SK-N-SH (cell line): Measurements from ENCODE around the gene AWAT2. TPM values are rescaled to one million over a fixed set of nuclear protein-coding genes. Genes with fewer than 3 reads are reported as not detected.
A peak's percentile ranks its signal among the peaks of the same experiment; 100 is the strongest.

Experiments used
- CTCF ChIA-PET: fragments of 300-600, 350-600 bp; formaldehyde crosslinking; extraction: SDS; loops from one replicate; lab custom pipeline; 2021; lab: Yijun Ruan, JAX
- POLR2A ChIA-PET: fragments of 350-600 bp; sonication (Branson Sonifier 250); formaldehyde crosslinking; extraction: SDS; loops from one replicate; lab custom pipeline; 2020; ENCODE audit warnings: antibody characterized with exemption, inconsistent platforms; lab: Yijun Ruan, JAX
- DNase-seq: peaks from one replicate; pipeline ENCODE4 v3.0.0; 2012
- H2AFZ ChIP-seq: fragments of 200-600 bp; sonication (generic); 2 replicates; pipeline ENCODE4 v1.8.1; 2016; ENCODE audit warnings: antibody characterized with exemption, mild to moderate bottlenecking, low read depth
- H3F3A ChIP-seq: fragments of 200-600 bp; sonication (generic); replicated peaks from 2 replicates; pipeline ENCODE3; 2016; ENCODE audit warnings: antibody characterized with exemption, mild to moderate bottlenecking; ENCODE audit not compliant: insufficient read depth
- H3K27ac ChIP-seq, 2 experiments: fragments of 200-500 bp in 1 of 2; fragments of 200-600 bp in 1 of 2; sonication (Bioruptor generic) in 1 of 2; sonication (generic), shearing (Covaris generic) in 1 of 2; 2 replicates each; pipeline versions ENCODE4 v1.5.1 to v1.6.1; 2014 to 2016; ENCODE audit warnings: low read depth in 2 of 2, inconsistent platforms in 1 of 2, low read length in 1 of 2, mild to moderate bottlenecking in 1 of 2, mixed read lengths in 1 of 2
- H3K27me3 ChIP-seq: fragments of 200-600 bp; sonication (generic), shearing (Covaris generic); 2 replicates; pipeline ENCODE4 v1.6.1; 2016; ENCODE audit warnings: mixed run types; ENCODE audit not compliant: insufficient read depth
- H3K36me3 ChIP-seq, 2 experiments: fragments of 200-500 bp in 1 of 2; fragments of 200-600 bp in 1 of 2; sonication (Bioruptor generic) in 1 of 2; sonication (generic) in 1 of 2; replicated peaks in 1 of 2; 2 replicates each; pipeline versions ENCODE3 to v1.5.1; 2014 to 2016; ENCODE audit warnings: low read length in 1 of 2, mild to moderate bottlenecking in 1 of 2; ENCODE audit not compliant: insufficient read depth in 2 of 2, control insufficient read depth in 1 of 2
- H3K4me1 ChIP-seq, 2 experiments: fragments of 200-500 bp in 1 of 2; fragments of 200-600 bp in 1 of 2; sonication (Bioruptor generic) in 1 of 2; sonication (generic), shearing (Covaris generic) in 1 of 2; 2 replicates each; pipeline versions ENCODE4 v1.5.1 to v1.6.1; 2014 to 2016; ENCODE audit warnings: low read depth in 1 of 2, low read length in 1 of 2, mixed run types in 1 of 2; ENCODE audit not compliant: insufficient read depth in 2 of 2, control insufficient read depth in 1 of 2
- H3K4me2 ChIP-seq: fragments of 200-600 bp; sonication (generic), shearing (Covaris generic); 2 replicates; pipeline ENCODE4 v1.6.1; 2017; ENCODE audit warnings: mixed run types
- H3K4me3 ChIP-seq, 2 experiments: fragments of 200-500 bp in 1 of 2; fragments of 200-600 bp in 1 of 2; sonication (Bioruptor generic) in 1 of 2; sonication (generic), shearing (Covaris generic) in 1 of 2; 2 replicates each; pipeline versions ENCODE4 v1.5.1 to v1.8.1; 2014 to 2016; ENCODE audit warnings: low read depth in 2 of 2, inconsistent platforms in 1 of 2, low read length in 1 of 2, mild to moderate bottlenecking in 1 of 2, mixed read lengths in 1 of 2, moderate library complexity in 1 of 2
- H3K79me2 ChIP-seq: fragments of 200-600 bp; sonication (generic); 2 replicates; pipeline ENCODE4 v1.8.1; 2017; ENCODE audit warnings: mild to moderate bottlenecking; ENCODE audit not compliant: insufficient read depth
- H3K9ac ChIP-seq: fragments of 200-600 bp; sonication (generic); 2 replicates; pipeline ENCODE4 v1.6.1; 2017; ENCODE audit warnings: mixed run types
- H3K9me2 ChIP-seq: fragments of 200-600 bp; sonication (generic); 2 replicates; pipeline ENCODE4 v1.6.1; 2017; ENCODE audit warnings: mixed run types
- H3K9me3 ChIP-seq: fragments of 200-600 bp; sonication (generic); 2 replicates; pipeline ENCODE4 v1.6.1; 2017; ENCODE audit warnings: mixed run types, mild to moderate bottlenecking, moderate library complexity
- H4K20me1 ChIP-seq: fragments of 200-600 bp; sonication (generic); 2 replicates; pipeline ENCODE4 v1.6.1; 2017; ENCODE audit warnings: mild to moderate bottlenecking, mixed run types; ENCODE audit not compliant: insufficient read depth
- CHD2 ChIP-seq: fragments of 150-350 bp; IDR thresholded peaks from 2 replicates; pipeline ENCODE4 v1.6.1; 2018; ENCODE audit warnings: low read length; ENCODE audit not compliant: partially characterized antibody
- CTCF ChIP-seq: fragments of 200-600 bp; sonication (generic); IDR thresholded peaks from 2 replicates; pipeline ENCODE4 v1.6.1; 2017; ENCODE audit warnings: antibody characterized with exemption, mild to moderate bottlenecking, moderate library complexity
- EZH2phosphoT487 ChIP-seq: fragments of 200-600 bp; sonication (generic); IDR thresholded peaks from 2 replicates; pipeline ENCODE4 v1.6.1; 2017; ENCODE audit warnings: low read depth, mixed run types, mild to moderate bottlenecking, antibody characterized with exemption, moderate library complexity, borderline replicate concordance
- FOSL2 ChIP-seq: IDR thresholded peaks from 2 replicates; pipeline ENCODE4 v1.4.0; 2012; ENCODE audit warnings: low read depth, mild to moderate bottlenecking, moderate library complexity, borderline replicate concordance
- MEF2A ChIP-seq: IDR thresholded peaks from 2 replicates; pipeline ENCODE4 v1.4.0; 2012; ENCODE audit warnings: low read depth, borderline replicate concordance
- RAD21 ChIP-seq: IDR thresholded peaks from 2 replicates; pipeline ENCODE4 v1.6.1; 2012; ENCODE audit warnings: mild to moderate bottlenecking, low read length
- SIN3A ChIP-seq: IDR thresholded peaks from 2 replicates; pipeline ENCODE4 v1.6.1; 2012; ENCODE audit warnings: low read depth, mild to moderate bottlenecking, low read length, moderate library complexity, borderline replicate concordance
- SMC3 ChIP-seq: IDR thresholded peaks from 2 replicates; pipeline ENCODE4 v1.6.1; 2012; ENCODE audit warnings: low read depth, low read length, improper control_type of control experiment
- WGBS: methylation state at CpG from one replicate; pipeline ENCODE4 v1.1.6; 2017; ENCODE audit warnings: low lambda C conversion rate; 5-methylcytosine and 5-hydroxymethylcytosine counted together
- polyA plus RNA-seq, 3 experiments: library from polyadenylated mRNA; depleted of rRNA; stranded (reverse); fragments of >200 nt; gene quantifications; 2 replicates each; pipeline ENCODE4 v1.2.3, GENCODE V29; 2012

The AWAT2 gene
- polyA plus RNA-seq, 1 of the 3 experiments (the other 2 are of a cell fraction), result 0.13 TPM

- H3K36me3 ChIP-seq, result no peaks in the 10 kb centered on the region
- POLR2A ChIA-PET, result interaction anchor here (0.6 kb wide), 1 partner anchor 612 kb away, joined by 3 read pairs; no protein-coding TSS in a partner anchor
- no peaks in the 10 kb centered on the region for H3K4me1 ChIP-seq
- H4K20me1 ChIP-seq, result no peaks in the 10 kb centered on the region
- H3K79me2 ChIP-seq, result no peaks in the 10 kb centered on the region
- no peak overlapping the region; the same call in 1 of the 2 replicates for H2AFZ ChIP-seq
- no peaks in the 10 kb centered on the region for H3K27me3 ChIP-seq
- no peak overlapping the region for H3K9ac ChIP-seq
- H3K9me2 ChIP-seq, result no peaks in the 10 kb centered on the region
- no peak overlapping the region for H3K27ac ChIP-seq
- no peak overlapping the region for H3K4me2 ChIP-seq
- CTCF ChIA-PET, result interaction anchor here (0.6 to 4.9 kb wide), 29 partner anchors 10 to 1208 kb away, joined by 3 to 47 read pairs (median 5); no protein-coding TSS in a partner anchor
- peak; percentile 52 for DNase-seq
- TF ChIP-seq RAD21 (peak; percentile 68), SIN3A (no peak), FOSL2 (no peak), CTCF (peak; percentile 82), SMC3 (peak; percentile 62)
- H3K9me3 ChIP-seq, result no peaks in the 10 kb centered on the region
- H3K4me3 ChIP-seq, result no peak overlapping the region; a peak in 1 of 4 replicates
- WGBS, result 8% methylated on average over 4 of the region's 4 CpGs
- no peaks in the 10 kb centered on the region for H3F3A ChIP-seq
Measured at GRCh38 chrX:70030301-70030767, 19.4 kb downstream of the AWAT2 start.

GRCh38 chrX:70029863-70030262, 19.9 kb downstream of the AWAT2 start:
- no peak overlapping the region for H3K27ac ChIP-seq
- H2AFZ ChIP-seq, result no peak overlapping the region
- no peak overlapping the region for H3K4me2 ChIP-seq
- H3K79me2 ChIP-seq, result no peaks in the 10 kb centered on the region
- H3K9me2 ChIP-seq, result no peaks in the 10 kb centered on the region
- no peak for TF ChIP-seq EZH2phosphoT487
- no peak for TF ChIP-seq MEF2A
- H3K27me3 ChIP-seq, result no peaks in the 10 kb centered on the region
- H3K4me3 ChIP-seq, result no peak overlapping the region
- no peak for DNase-seq
- H3K4me1 ChIP-seq, result no peaks in the 10 kb centered on the region
- H4K20me1 ChIP-seq, result no peaks in the 10 kb centered on the region
- H3F3A ChIP-seq, result no peaks in the 10 kb centered on the region
- H3K9ac ChIP-seq, result no peak overlapping the region
- no peaks in the 10 kb centered on the region for H3K36me3 ChIP-seq
- H3K9me3 ChIP-seq, result no peaks in the 10 kb centered on the region
- CTCF ChIA-PET, result interaction anchor here (0.7 to 4.9 kb wide), 24 partner anchors 9 to 606 kb away, joined by 3 to 47 read pairs (median 5); no protein-coding TSS in a partner anchor
- POLR2A ChIA-PET, result no interaction called here
- WGBS, result 11% methylated on average over 3 of the region's 4 CpGs

- H3F3A ChIP-seq, result peaks cover 3% of the 10 kb centered on the region
- H3K36me3 ChIP-seq, result no peaks in the 10 kb centered on the region
- H3K9me3 ChIP-seq, result no peaks in the 10 kb centered on the region
- no peak overlapping the region for H3K4me3 ChIP-seq
- H2AFZ ChIP-seq, result no peak overlapping the region
- H3K27ac ChIP-seq, result no peak overlapping the region
- H3K4me1 ChIP-seq, result no peaks in the 10 kb centered on the region
- H4K20me1 ChIP-seq, result no peaks in the 10 kb centered on the region
- CTCF ChIA-PET, result no interaction called here
- no peaks in the 10 kb centered on the region for H3K9me2 ChIP-seq
- no peaks in the 10 kb centered on the region for H3K79me2 ChIP-seq
- no peaks in the 10 kb centered on the region for H3K27me3 ChIP-seq
- POLR2A ChIA-PET, result no interaction called here
- no peak for DNase-seq
- no peak overlapping the region for H3K9ac ChIP-seq
- H3K4me2 ChIP-seq, result no peak overlapping the region
- 19% methylated on average over 4 of the region's 4 CpGs for WGBS
- no peak for TF ChIP-seq EZH2phosphoT487
- no peak for TF ChIP-seq CHD2
Measured at GRCh38 chrX:70026851-70027200, 22.9 kb downstream of the AWAT2 start.
